ENCODE results near the gene MAGOHB.

Gene MAGOHB

GRCh38 chr12:10638728-10639127 is 25.3 kb upstream of the MAGOHB start:
- Histone ChIP-seq H3K36me3 (ENCODE audit: low read length) (no peaks in the 10 kb centered on the region), H4K20me1 (ENCODE audit: low read depth, low read length) (no peaks in the 10 kb centered on the region), H3K9me2 (replicated peaks; ENCODE audit: insufficient read depth, low read length) (no peaks in the 10 kb centered on the region), H3K9ac (ENCODE audit: low read length) (no peak overlapping the region), H2AFZ (ENCODE audit: low read depth, low read length, severe bottlenecking) (no peak overlapping the region), H3K4me2 (ENCODE audit: low read depth, low read length, poor library complexity, severe bottlenecking) (no peak overlapping the region), H3K79me2 (ENCODE audit: insufficient read depth, low read length) (no peaks in the 10 kb centered on the region), H3F3A (ENCODE audit: insufficient read depth) (no peaks in the 10 kb centered on the region), H3K27ac (ENCODE audit: low read depth, low read length) (no peak overlapping the region), H3K27me3 (ENCODE audit: low read length) (no peaks in the 10 kb centered on the region), H3K9me3 (ENCODE audit: insufficient read depth, low read length) (no peaks in the 10 kb centered on the region), H3K4me3 (ENCODE audit: insufficient read depth, low read length, poor library complexity, severe bottlenecking) (no peak overlapping the region)
- TF ChIP-seq, protein P1, sequence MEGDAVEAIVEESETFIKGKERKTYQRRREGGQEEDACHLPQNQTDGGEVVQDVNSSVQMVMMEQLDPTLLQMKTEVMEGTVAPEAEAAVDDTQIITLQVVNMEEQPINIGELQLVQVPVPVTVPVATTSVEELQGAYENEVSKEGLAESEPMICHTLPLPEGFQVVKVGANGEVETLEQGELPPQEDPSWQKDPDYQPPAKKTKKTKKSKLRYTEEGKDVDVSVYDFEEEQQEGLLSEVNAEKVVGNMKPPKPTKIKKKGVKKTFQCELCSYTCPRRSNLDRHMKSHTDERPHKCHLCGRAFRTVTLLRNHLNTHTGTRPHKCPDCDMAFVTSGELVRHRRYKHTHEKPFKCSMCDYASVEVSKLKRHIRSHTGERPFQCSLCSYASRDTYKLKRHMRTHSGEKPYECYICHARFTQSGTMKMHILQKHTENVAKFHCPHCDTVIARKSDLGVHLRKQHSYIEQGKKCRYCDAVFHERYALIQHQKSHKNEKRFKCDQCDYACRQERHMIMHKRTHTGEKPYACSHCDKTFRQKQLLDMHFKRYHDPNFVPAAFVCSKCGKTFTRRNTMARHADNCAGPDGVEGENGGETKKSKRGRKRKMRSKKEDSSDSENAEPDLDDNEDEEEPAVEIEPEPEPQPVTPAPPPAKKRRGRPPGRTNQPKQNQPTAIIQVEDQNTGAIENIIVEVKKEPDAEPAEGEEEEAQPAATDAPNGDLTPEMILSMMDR (IDR thresholded peaks at IDR 0.05; ENCODE audit: insufficient read depth, low read length, poor library complexity, severe bottlenecking), result no peak
- TF ChIP-seq EZH2phosphoT487 (conservative IDR thresholded peaks at IDR 0.05; ENCODE audit: low read length), result no peak

DNA sequence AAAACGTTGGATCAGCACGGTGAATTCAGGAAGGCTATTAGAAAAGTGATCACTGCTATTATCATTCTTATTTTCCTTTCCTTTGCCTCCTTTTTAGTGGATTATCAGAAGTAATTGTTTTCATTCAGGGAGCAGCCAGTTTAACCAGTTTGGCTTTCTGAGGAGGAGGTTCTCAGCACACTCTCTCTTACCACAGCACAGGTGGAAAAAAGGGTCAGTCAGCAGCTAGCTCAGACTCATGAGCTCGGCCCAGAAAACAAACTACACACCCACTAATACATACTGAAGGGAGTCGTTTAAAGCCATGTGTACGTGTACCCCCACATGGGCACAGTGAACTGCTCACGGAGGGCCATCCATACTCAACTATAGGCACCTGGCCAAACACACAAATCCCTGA is 23.2 kb upstream of the MAGOHB start:
- H2AFZ ChIP-seq (ENCODE audit: low read depth, low read length, severe bottlenecking), result no peak overlapping the region
- no peaks in the 10 kb centered on the region for H3K36me3 ChIP-seq (ENCODE audit: low read length)
- H3K27me3 ChIP-seq (ENCODE audit: low read length), result no peaks in the 10 kb centered on the region
- H3K4me3 ChIP-seq (ENCODE audit: insufficient read depth, low read length, poor library complexity, severe bottlenecking), result no peak overlapping the region
- H3K79me2 ChIP-seq (ENCODE audit: insufficient read depth, low read length), result no peaks in the 10 kb centered on the region
- no peaks in the 10 kb centered on the region for H4K20me1 ChIP-seq (ENCODE audit: low read depth, low read length)
- no peaks in the 10 kb centered on the region for H3F3A ChIP-seq (ENCODE audit: insufficient read depth)
- no peak overlapping the region for H3K27ac ChIP-seq (ENCODE audit: low read depth, low read length)
- TF ChIP-seq, protein P1 (IDR thresholded peaks at IDR 0.05; ENCODE audit: insufficient read depth, low read length, poor library complexity, severe bottlenecking), result no peak
- TF ChIP-seq EZH2phosphoT487 (conservative IDR thresholded peaks at IDR 0.05; ENCODE audit: low read length), result no peak
- H3K9me2 ChIP-seq (replicated peaks; ENCODE audit: insufficient read depth, low read length), result no peaks in the 10 kb centered on the region
- no peaks in the 10 kb centered on the region for H3K9me3 ChIP-seq (ENCODE audit: insufficient read depth, low read length)
- no peak overlapping the region for H3K4me2 ChIP-seq (ENCODE audit: low read depth, low read length, poor library complexity, severe bottlenecking)
- H3K9ac ChIP-seq (ENCODE audit: low read length), result no peak overlapping the region

DNA sequence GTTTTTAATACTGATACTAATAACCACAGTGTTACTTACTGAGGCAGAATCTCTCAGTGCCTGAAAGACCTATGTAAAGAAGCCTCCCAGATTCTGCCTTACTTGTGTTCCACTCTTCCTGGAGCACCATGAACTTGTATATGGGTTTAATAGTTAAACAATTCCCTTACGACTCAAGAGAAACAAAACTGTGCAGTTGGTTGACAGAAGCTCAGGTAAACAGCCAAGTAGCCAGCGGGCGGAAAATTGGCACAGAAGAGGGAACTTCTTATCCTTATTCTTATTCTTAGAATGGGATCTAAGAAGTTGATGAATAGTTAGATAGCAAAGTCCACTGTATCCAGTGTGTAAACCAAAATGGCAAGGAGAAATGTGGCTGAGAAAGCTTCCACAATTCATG is 22.7 kb upstream of the MAGOHB start:
- H3K9me3 ChIP-seq (ENCODE audit: insufficient read depth, low read length), result no peaks in the 10 kb centered on the region
- H3K36me3 ChIP-seq (ENCODE audit: low read length), result no peaks in the 10 kb centered on the region
- no peaks in the 10 kb centered on the region for H3K79me2 ChIP-seq (ENCODE audit: insufficient read depth, low read length)
- H3K27ac ChIP-seq (ENCODE audit: low read depth, low read length), result no peak overlapping the region
- TF ChIP-seq, protein P1 (IDR thresholded peaks at IDR 0.05; ENCODE audit: insufficient read depth, low read length, poor library complexity, severe bottlenecking), result no peak
- no peak for TF ChIP-seq EZH2phosphoT487 (conservative IDR thresholded peaks at IDR 0.05; ENCODE audit: low read length)
- no peaks in the 10 kb centered on the region for H3K9me2 ChIP-seq (replicated peaks; ENCODE audit: insufficient read depth, low read length)
- H3K4me3 ChIP-seq (ENCODE audit: insufficient read depth, low read length, poor library complexity, severe bottlenecking), result no peak overlapping the region
- no peaks in the 10 kb centered on the region for H4K20me1 ChIP-seq (ENCODE audit: low read depth, low read length)
- H3K9ac ChIP-seq (ENCODE audit: low read length), result no peak overlapping the region
- no peak overlapping the region for H2AFZ ChIP-seq (ENCODE audit: low read depth, low read length, severe bottlenecking)
- H3K27me3 ChIP-seq (ENCODE audit: low read length), result no peaks in the 10 kb centered on the region
- H3F3A ChIP-seq (ENCODE audit: insufficient read depth), result no peaks in the 10 kb centered on the region
- H3K4me2 ChIP-seq (ENCODE audit: low read depth, low read length, poor library complexity, severe bottlenecking), result no peak overlapping the region

All from SU-DHL-6 (cell line).